Limb (tissue), 2 donors: ENCODE measurements around the gene PSMD14.
A peak's percentile ranks its signal among the peaks of the same experiment; 100 is the strongest.

ENCODE experiments used
- DNase-seq, 2 donors: peaks; one replicate each; pipeline ENCODE4 v3.0.0-alpha.2; 2016; ENCODE audit errors: extremely low spot score in 2 of 2

PSMD14 gene

GRCh38 chr2:161418275-161418714, 110.1 kb downstream of the PSMD14 start:
- DNase-seq, result peak in 1 of 2 donors; percentile 40

GRCh38 chr2:161418715-161419637, 110.8 kb downstream of the PSMD14 start:
- peak in 1 of 2 donors; percentile 71 for DNase-seq

- no peak for DNase-seq
Observed at GRCh38 chr2:161419638-161420190, 111.5 kb downstream of the PSMD14 start.

GRCh38 chr2:161420406-161421074, 112.3 kb downstream of the PSMD14 start:
- DNase-seq, result peak in 1 of 2 donors; percentile 42

GRCh38 chr2:161421686-161422085, 113.5 kb downstream of the PSMD14 start:
- DNase-seq, result no peak

GRCh38 chr2:161422816-161423403, 114.7 kb downstream of the PSMD14 start:
- no peak for DNase-seq

GRCh38 chr2:161423421-161424393, 115.5 kb downstream of the PSMD14 start:
- DNase-seq, result peak in 1 of 2 donors; percentile 67

GRCh38 chr2:161424394-161424769, 116.2 kb downstream of the PSMD14 start:
- peak in 1 of 2 donors; percentile 41 for DNase-seq

GRCh38 chr2:161424891-161425727, 116.9 kb downstream of the PSMD14 start:
- no peak for DNase-seq

- no peak for DNase-seq
Observed at GRCh38 chr2:161425728-161426454, 117.7 kb downstream of the PSMD14 start.

- peak in 1 of 2 donors; percentile 48 for DNase-seq
Observed at GRCh38 chr2:161426455-161426921, 118.3 kb downstream of the PSMD14 start.

GRCh38 chr2:161426922-161427663, 118.9 kb downstream of the PSMD14 start:
- peak in 1 of 2 donors; percentile 66 for DNase-seq

- peak in 1 of 2 donors; percentile 54 for DNase-seq
Observed at GRCh38 chr2:161427664-161428587, 119.7 kb downstream of the PSMD14 start.

- no peak for DNase-seq
Observed at GRCh38 chr2:161430386-161430785, 122.2 kb downstream of the PSMD14 start.

- no peak for DNase-seq
Observed at GRCh38 chr2:161432107-161432506, 123.9 kb downstream of the PSMD14 start.

- DNase-seq, result no peak
Observed at GRCh38 chr2:161434118-161434517, 125.9 kb downstream of the PSMD14 start.

- no peak for DNase-seq
Observed at GRCh38 chr2:161436411-161436810, 128.2 kb downstream of the PSMD14 start.
